ENCODE measurements around the gene CDRT15L2.
"Not testable (repeated sequence)": the region's sequence is repeated elsewhere in the genome, so short reads cannot be mapped to it uniquely, and the experiment has no call there.

The CDRT15L2 gene

DNA sequence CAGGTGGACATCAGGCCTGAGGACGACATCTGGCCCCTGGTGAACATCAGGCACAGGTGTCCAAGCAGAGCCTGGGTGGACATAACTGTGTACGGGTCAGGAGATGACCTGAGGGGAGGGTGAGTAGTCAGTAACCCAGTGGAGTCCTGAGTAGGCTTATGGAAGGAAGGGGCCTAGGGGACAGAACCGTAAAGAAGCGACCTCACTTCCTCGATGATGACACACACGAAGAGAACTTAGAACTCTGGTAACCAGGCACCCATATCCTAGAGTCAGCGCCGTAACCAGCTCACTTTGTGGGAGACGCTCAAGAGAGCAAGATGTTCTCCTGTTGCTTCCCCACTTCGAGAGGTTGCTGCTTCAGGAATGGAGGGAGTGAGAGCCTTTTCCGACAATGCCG, at the start of gene CDRT15L2:
TSS of gene CDRT15L2 (plus strand) at position 301 of the 400 bp plus-strand sequence. CDS start at position 321, 20 bp downstream.
- DNase-seq (ENCODE audit: low read depth in 2 of 2) = not testable (repeated sequence)

DNA sequence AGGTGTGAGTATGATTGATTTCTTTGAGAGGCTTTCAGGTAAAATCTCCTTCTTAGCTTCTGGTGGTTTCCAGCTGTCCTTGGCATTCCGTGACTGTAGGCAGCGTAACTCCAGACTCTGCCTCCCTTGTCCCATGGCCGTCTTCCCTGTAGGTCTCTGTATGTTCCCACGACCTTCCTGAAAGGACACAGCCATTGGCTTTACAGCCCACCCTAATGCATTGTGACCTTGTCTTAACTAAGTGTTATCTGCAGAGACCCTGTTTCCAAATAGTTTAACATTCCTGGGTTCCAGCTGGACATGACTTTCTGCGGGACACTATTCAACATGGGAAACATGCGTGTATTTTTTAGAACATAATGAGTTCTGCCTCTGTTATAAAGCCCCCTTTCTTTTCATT, 49.4 kb upstream of the CDRT15L2 start:
- DNase-seq (ENCODE audit: low read depth in 2 of 2) = not testable (repeated sequence)

DNA sequence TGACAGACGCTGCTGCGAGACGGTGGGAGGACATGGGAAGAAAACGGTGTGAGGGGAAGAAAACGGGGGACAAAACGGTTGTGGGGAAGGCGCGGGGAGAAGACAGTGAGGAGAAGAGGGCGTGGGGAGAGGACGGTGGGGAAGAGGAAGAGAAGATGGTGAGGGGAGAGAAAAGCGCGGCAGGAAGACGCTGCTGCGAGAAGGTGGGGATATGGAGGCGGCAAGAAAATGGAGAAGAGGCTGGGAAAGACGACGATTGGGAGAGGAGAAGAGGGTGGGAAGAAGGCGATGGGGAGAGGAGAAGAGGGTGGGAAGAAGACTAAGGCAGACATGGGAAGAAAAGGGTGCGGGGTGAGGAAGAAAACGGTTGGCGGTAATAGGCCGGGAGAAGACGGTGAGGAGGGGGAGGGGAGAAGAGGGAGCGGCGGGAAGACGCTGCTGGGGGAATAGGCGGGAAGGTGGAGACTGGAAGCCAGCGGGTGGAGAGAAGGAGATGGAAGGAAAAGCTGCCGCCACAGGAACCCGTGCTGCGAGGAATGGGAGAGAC, 46.9 kb upstream of the CDRT15L2 start:
- not testable (repeated sequence) for DNase-seq (ENCODE audit: low read depth in 2 of 2)

DNA sequence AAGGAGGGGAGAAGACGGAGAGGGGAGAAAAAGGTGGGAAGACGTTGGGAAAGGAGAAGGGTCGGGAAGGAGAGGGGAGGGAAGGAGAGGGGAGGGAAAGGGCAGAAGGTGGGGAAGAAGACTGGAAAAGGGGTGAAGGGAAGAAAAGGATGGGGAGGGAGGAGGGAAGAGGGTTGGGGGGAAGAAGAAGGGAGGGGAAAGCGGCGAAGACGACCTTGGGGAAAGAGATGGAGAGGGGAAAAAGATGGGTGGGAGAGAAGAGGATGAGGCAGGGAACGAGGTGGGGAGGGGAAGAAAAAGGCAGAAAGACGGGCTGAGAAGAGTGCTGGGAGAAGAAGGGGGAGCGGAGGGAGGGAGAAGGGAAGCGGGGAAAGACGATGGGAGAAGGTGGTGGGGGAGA, 46.3 kb upstream of the CDRT15L2 start:
- not testable (repeated sequence) for DNase-seq (ENCODE audit: low read depth in 2 of 2)

- DNase-seq (ENCODE audit: low read depth in 2 of 2) = not testable (repeated sequence)
Measured at GRCh38 chr17:20534711-20535550, 44.6 kb upstream of the CDRT15L2 start.

DNA sequence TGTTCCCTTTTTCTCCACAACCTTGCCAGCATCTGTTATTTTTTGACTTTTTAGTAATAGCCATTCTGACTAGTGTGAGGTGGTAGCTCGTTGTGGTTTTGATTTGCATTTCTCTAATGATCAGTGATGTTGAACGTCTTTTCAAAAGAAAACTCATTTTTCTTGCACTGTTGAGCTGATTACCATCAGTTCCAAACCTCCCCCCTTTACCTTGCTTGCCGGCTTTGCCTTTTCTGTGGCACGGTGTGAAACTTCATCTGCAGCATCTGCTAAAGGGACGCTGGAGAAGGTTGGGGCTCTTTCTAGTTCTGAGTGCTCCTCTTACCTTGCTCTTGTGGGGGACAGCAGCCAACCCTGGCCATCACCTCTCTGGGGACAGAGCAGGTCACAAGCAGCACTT, 39.1 kb upstream of the CDRT15L2 start:
- not testable (repeated sequence) for DNase-seq (ENCODE audit: low read depth in 2 of 2)

- DNase-seq (ENCODE audit: low read depth in 2 of 2) = not testable (repeated sequence)
Measured at GRCh38 chr17:20540865-20541264, 38.7 kb upstream of the CDRT15L2 start.

DNA sequence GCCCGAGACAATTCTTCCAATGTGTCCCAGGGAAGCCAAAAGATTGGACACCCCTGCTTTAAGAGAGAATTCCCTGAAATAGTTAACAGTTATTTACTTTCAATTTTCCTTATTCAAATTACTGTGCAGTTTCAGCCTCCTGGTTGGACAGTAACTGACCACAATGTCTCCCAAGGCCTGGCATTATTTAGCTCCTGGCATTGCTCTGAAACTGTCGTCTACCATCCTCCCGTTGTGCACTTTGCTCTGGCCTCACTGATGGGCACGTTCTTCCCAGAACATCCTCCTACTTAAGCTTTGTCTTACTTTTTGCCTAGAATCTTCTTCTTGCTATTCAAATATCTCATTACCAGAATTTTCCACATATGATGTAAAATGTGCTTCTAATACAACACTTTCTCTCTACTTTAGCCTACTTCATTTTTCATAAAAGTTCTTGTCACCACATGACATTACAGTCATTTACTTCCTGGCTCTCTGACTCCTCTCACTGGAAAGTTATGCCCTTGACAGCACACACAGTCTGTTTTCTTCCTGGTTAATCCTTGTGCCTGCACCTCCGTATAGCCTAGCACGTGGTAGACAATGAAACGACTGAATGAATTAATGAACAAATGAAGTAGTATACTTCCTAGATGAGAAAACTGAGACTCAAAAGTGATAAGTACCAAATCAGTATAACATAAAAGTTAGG, 37.5 kb upstream of the CDRT15L2 start:
- not testable (repeated sequence) for DNase-seq (ENCODE audit: low read depth in 2 of 2)

GRCh38 chr17:20547923-20548322, 31.6 kb upstream of the CDRT15L2 start:
- DNase-seq (ENCODE audit: low read depth in 2 of 2) = not testable (repeated sequence)

GRCh38 chr17:20552920-20553319, 26.6 kb upstream of the CDRT15L2 start:
- not testable (repeated sequence) for DNase-seq (ENCODE audit: low read depth in 2 of 2)

- DNase-seq (ENCODE audit: low read depth in 2 of 2) = not testable (repeated sequence)
Measured at GRCh38 chr17:20554728-20555127, 24.8 kb upstream of the CDRT15L2 start.

GRCh38 chr17:20555135-20556010, 24.2 kb upstream of the CDRT15L2 start:
- DNase-seq (ENCODE audit: low read depth in 2 of 2) = not testable (repeated sequence)

GRCh38 chr17:20558096-20558495, 21.4 kb upstream of the CDRT15L2 start:
- not testable (repeated sequence) for DNase-seq (ENCODE audit: low read depth in 2 of 2)

GRCh38 chr17:20559018-20559417, 20.5 kb upstream of the CDRT15L2 start:
- not testable (repeated sequence) for DNase-seq (ENCODE audit: low read depth in 2 of 2)

- no peak for DNase-seq (ENCODE audit: low read depth in 2 of 2)
Measured at GRCh38 chr17:20562587-20562986, 16.9 kb upstream of the CDRT15L2 start.

DNA sequence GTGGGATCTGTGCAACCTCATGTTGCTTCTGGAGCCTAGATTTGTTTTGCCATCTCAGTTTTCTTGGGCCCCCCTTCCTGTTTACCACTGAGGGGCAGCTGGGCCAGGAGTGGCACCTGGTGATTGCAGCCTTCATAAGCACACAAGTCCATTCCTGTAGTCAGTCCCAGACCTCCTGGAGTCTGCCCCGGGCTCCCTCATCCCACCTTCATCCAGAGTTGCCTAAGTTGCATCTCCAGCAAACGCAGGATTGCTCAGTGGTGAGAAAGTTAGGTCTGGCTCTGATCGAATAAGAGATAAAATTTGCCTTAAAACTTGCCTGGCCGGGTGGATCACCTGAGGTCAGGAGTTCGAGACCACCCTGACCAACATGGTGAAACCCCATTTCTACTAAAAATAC, 14.3 kb upstream of the CDRT15L2 start:
- DNase-seq (ENCODE audit: low read depth in 2 of 2) = not testable (repeated sequence)

GRCh38 chr17:20565711-20566110, 13.8 kb upstream of the CDRT15L2 start:
- no peak for DNase-seq (ENCODE audit: low read depth in 2 of 2)

- not testable (repeated sequence) for DNase-seq (ENCODE audit: low read depth in 2 of 2)
Measured at GRCh38 chr17:20566736-20567135, 12.8 kb upstream of the CDRT15L2 start.

- not testable (repeated sequence) for DNase-seq (ENCODE audit: low read depth in 2 of 2)
Measured at GRCh38 chr17:20567421-20567820, 12.1 kb upstream of the CDRT15L2 start.

DNA sequence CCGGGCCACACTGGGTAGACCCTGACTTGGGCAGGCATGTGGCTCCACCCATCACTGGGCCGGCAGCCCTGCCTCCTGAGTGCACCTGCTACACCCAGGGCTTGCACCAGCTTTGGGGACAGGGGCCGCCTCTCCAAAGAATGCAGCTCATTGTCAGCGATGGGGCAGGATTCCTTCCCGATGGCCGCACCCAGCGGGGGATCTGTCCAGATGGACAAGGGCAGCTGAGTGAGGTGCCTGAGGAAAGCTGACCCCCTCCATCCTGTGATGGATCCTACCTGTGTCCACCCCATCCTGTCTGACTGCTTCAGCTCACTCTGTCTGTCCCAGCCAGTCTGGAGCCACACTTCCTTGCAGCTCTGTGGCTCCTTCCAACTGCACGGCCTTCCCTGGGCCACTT, 10.9 kb upstream of the CDRT15L2 start:
- not testable (repeated sequence) for DNase-seq (ENCODE audit: low read depth in 2 of 2)

- not testable (repeated sequence) for DNase-seq (ENCODE audit: low read depth in 2 of 2)
Measured at GRCh38 chr17:20571653-20572052, 7.9 kb upstream of the CDRT15L2 start.

Data from activated CD4-positive, alpha-beta T cell treated with anti-CD3 and anti-CD28 coated beads for 24 hours (primary cell).